IPS-NIHi7 (cell line): ENCODE data around the gene RNF225.
"Not testable (repeated sequence)": the region's sequence is repeated elsewhere in the genome, so short reads cannot be mapped to it uniquely, and the experiment has no call there.

ENCODE experiments used
- DNase-seq: peaks from one replicate; pipeline ENCODE4 v3.0.0; 2012; ENCODE audit warnings: mixed read lengths; ENCODE audit errors: extremely low spot score

The RNF225 gene

GRCh38 chr19:58408152-58409009 is 12.9 kb downstream of the RNF225 start, which contains the start of gene ZNF584:
Gene ZNF584, plus strand, starts transcription at chr19:58408649. Its CDS starts 499 bp downstream, at chr19:58409148.
- peak; percentile 99 for DNase-seq

GRCh38 chr19:58409010-58409790 is 13.7 kb downstream of the RNF225 start:
- DNase-seq: peak; percentile 21

- no peak for DNase-seq
Measured at GRCh38 chr19:58416604-58417003, 21.1 kb downstream of the RNF225 start.

- no peak for DNase-seq
Measured at GRCh38 chr19:58417071-58417470, 21.6 kb downstream of the RNF225 start.

GRCh38 chr19:58428617-58429016 is 33.2 kb downstream of the RNF225 start:
- no peak for DNase-seq

GRCh38 chr19:58429745-58430144 is 34.3 kb downstream of the RNF225 start:
- DNase-seq: no peak

GRCh38 chr19:58434217-58434616 is 38.8 kb downstream of the RNF225 start:
- no peak for DNase-seq

GRCh38 chr19:58439576-58440554 is 44.4 kb downstream of the RNF225 start, which contains the start of gene ZNF132:
Gene ZNF132, minus strand, starts transcription at chr19:58440153. Its CDS starts 332 bp downstream, at chr19:58439821.
- DNase-seq: peak; percentile 73

GRCh38 chr19:58440556-58440955 is 45.1 kb downstream of the RNF225 start:
- DNase-seq: no peak

- not testable (repeated sequence) for DNase-seq
Measured at GRCh38 chr19:58442986-58443385, 47.5 kb downstream of the RNF225 start.
